Stomach (tissue), 9 donors: ENCODE results near the gene CNTNAP5. TPM values are rescaled to one million over a fixed set of nuclear protein-coding genes. Genes with fewer than 3 reads are reported as not detected.
A peak's percentile ranks its signal among the peaks of the same experiment; 100 is the strongest.

ENCODE experiments used
- DNase-seq, 2 donors: peaks; one replicate each; pipeline versions ENCODE4 v3.0.0 to v3.0.0-alpha.2; 2013 to 2019
- H3K27ac ChIP-seq, 5 donors: fragments of 200-600 bp in 4 of 5; sonication (generic) in 4 of 5; one replicate each; pipeline ENCODE4 v1.5.1; 2013 to 2019; ENCODE audit warnings: mild to moderate bottlenecking in 1 of 5, moderate library complexity in 1 of 5
- H3K27me3 ChIP-seq, 3 donors: fragments of 200-600 bp; sonication (generic); one replicate each; pipeline ENCODE4 v1.5.1; 2017 to 2019; ENCODE audit warnings: mixed run types in 1 of 3
- H3K36me3 ChIP-seq, 4 donors: fragments of 200-600 bp; sonication (generic); 1 replicate in 3 of 4; 2 replicates in 1 of 4; pipeline ENCODE4 v1.5.1; 2016 to 2019
- H3K4me1 ChIP-seq, 4 donors: fragments of 200-600 bp; sonication (generic); one replicate each; pipeline ENCODE4 v1.5.1; 2016 to 2019
- H3K4me3 ChIP-seq, 4 donors: fragments of 200-600 bp; sonication (generic) in 3 of 4; one replicate each; pipeline ENCODE4 v1.5.1; 2016 to 2019; ENCODE audit warnings: mild to moderate bottlenecking in 1 of 4
- H3K9me3 ChIP-seq, 4 donors: fragments of 200-600 bp; sonication (generic); one replicate each; pipeline ENCODE4 v1.5.1; 2016 to 2019
- EP300 ChIP-seq: sonication (generic); formaldehyde crosslinking; IDR thresholded peaks from one replicate; pipeline ENCODE4 v1.6.1; 2017; ENCODE audit warnings: antibody characterized with exemption
- POLR2A ChIP-seq, 4 donors: fragments of 450-650 bp; IDR thresholded peaks; one replicate each; pipeline ENCODE4 v1.6.1; 2016; ENCODE audit warnings: antibody characterized with exemption in 4 of 4, control low read depth in 2 of 4, mild to moderate bottlenecking in 1 of 4, moderate library complexity in 1 of 4
- POLR2AphosphoS5 ChIP-seq, 3 donors: sonication (generic); formaldehyde crosslinking; IDR thresholded peaks; one replicate each; pipeline ENCODE4 v1.6.1; 2016; ENCODE audit warnings: antibody characterized with exemption in 3 of 3
- WGBS, 5 donors: extraction: QIAGEN DNeasy Blood & Tissue Kit in 3 of 5; methylation state at CpG; one replicate each; pipeline versions ENCODE4 v1.1.5 to v1.1.7; 2013 to 2018; 5-methylcytosine and 5-hydroxymethylcytosine counted together
- intact Hi-C: fragments of 100-400 bp; cut with DNase I; formaldehyde crosslinking; loops from one replicate; pipeline ENCODE4 v1.15.1; 2023; ENCODE audit warnings: low total_unique reads
- polyA plus RNA-seq, 3 donors: library from polyadenylated mRNA; stranded (reverse); fragments of 200-250 nt; gene quantifications; one replicate each; pipeline ENCODE4 v1.2.3, GENCODE V29; 2013
- total RNA-seq, 5 donors: library from RNA; depleted of rRNA; stranded (reverse); fragments of >200 nt; gene quantifications; one replicate each; pipeline versions ENCODE4 v1.1.0 to v1.2.3, GENCODE V29; 2014 to 2016
- TF ChIP-seq, protein P1 (sequence below), 7 experiments: fragments of 450-650 bp in 4 of 7; fragments of 200-600 bp in 3 of 7; sonication (generic) in 3 of 7; IDR thresholded peaks; one replicate each; pipeline ENCODE4 v1.5.1; 2016 to 2019; ENCODE audit warnings: antibody characterized with exemption in 7 of 7, control low read depth in 2 of 7, mild to moderate bottlenecking in 1 of 7
- donor health status: healthy with polysubstance abuse.
- donor health status: Bipolar disorder and iron deficiency.
- donor health status: healthy.

CNTNAP5 gene
- total and polyA plus RNA-seq, 8 donors: 1.3 TPM; not detected in 7

DNA sequence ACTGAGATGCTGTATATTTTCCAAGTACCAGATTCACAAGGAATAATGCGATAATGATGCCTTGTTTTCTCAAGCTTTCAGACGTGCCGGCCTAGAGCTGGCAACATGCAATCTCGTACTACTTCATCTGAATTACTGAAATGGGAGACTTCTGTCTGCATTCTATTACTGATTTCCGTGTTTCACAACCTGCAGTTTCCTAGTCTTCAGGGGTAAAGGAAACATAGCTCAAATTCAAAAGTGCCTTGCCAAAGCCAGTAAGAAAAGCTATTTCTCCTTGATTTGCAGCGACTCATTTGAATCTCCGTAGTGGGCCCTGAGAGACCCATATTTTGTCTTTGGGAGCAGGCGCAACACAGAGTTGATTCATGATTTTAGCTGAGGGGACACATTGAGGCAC, 289.0 kb downstream of the CNTNAP5 start:
- 89 to 96% (median 96%) methylated on average over 8 of the region's 8 CpGs for WGBS, 5 donors
- no peak overlapping the region for H3K4me3 ChIP-seq
- intact Hi-C loops: no loop called here
- no peaks in the 10 kb centered on the region for H3K36me3 ChIP-seq
- H3K27me3 ChIP-seq: no peaks in the 10 kb centered on the region
- no peak for DNase-seq
- TF ChIP-seq POLR2AphosphoS5 (IDR thresholded peaks at IDR 0.05) (no peak), POLR2A (IDR thresholded peaks at IDR 0.05) (no peak), EP300 (no peak)
- TF ChIP-seq, protein P1, sequence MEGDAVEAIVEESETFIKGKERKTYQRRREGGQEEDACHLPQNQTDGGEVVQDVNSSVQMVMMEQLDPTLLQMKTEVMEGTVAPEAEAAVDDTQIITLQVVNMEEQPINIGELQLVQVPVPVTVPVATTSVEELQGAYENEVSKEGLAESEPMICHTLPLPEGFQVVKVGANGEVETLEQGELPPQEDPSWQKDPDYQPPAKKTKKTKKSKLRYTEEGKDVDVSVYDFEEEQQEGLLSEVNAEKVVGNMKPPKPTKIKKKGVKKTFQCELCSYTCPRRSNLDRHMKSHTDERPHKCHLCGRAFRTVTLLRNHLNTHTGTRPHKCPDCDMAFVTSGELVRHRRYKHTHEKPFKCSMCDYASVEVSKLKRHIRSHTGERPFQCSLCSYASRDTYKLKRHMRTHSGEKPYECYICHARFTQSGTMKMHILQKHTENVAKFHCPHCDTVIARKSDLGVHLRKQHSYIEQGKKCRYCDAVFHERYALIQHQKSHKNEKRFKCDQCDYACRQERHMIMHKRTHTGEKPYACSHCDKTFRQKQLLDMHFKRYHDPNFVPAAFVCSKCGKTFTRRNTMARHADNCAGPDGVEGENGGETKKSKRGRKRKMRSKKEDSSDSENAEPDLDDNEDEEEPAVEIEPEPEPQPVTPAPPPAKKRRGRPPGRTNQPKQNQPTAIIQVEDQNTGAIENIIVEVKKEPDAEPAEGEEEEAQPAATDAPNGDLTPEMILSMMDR (IDR thresholded peaks at IDR 0.05): no peak
- no peak overlapping the region for H3K27ac ChIP-seq
- no peaks in the 10 kb centered on the region for H3K4me1 ChIP-seq
- no peaks in the 10 kb centered on the region for H3K9me3 ChIP-seq

DNA sequence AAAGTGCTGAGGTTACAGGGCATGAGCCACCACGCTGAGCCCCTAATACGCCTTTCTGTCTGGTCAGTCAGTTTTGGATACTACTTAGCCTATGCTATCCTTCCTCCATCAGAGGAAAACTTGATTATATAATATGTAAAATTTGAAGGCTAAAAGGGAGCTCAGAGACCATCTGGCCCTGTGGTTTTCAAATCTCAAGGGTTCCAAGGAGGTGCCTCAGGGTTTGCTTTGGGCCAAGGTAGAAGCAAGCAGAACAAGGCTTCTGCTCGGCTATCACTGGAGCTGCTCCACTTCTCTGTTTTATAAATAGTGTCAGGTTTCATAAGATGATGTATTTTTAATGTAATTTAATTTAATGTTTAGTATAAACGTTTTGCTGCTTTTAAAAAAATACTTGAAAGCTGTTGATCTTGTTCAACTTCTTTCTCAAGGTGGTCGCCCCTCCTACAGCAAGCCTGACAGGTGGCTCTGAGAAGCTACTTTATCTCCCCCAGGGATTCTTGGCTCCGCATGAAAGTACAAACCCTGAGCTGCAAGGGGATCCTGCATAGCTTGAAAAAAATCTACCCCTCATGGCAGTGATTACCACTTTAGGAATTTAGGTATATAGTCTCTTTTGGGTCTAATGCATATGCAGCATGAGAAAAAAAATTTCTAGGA, 290.3 kb downstream of the CNTNAP5 start:
- DNase-seq: no peak
- Histone ChIP-seq H3K4me1 (no peaks in the 10 kb centered on the region), H3K9me3 (no peaks in the 10 kb centered on the region), H3K4me3 (no peak overlapping the region), H3K36me3 (no peaks in the 10 kb centered on the region), H3K27me3 (no peaks in the 10 kb centered on the region), H3K27ac (no peak overlapping the region)
- TF ChIP-seq POLR2A (IDR thresholded peaks at IDR 0.05) (no peak), POLR2AphosphoS5 (IDR thresholded peaks at IDR 0.05) (no peak), EP300 (no peak)
- TF ChIP-seq, protein P1 (IDR thresholded peaks at IDR 0.05): no peak
- 61 to 74% (median 72%) methylated on average over 6 of the region's 6 CpGs for WGBS, 5 donors
- intact Hi-C loops: no loop called here

DNA sequence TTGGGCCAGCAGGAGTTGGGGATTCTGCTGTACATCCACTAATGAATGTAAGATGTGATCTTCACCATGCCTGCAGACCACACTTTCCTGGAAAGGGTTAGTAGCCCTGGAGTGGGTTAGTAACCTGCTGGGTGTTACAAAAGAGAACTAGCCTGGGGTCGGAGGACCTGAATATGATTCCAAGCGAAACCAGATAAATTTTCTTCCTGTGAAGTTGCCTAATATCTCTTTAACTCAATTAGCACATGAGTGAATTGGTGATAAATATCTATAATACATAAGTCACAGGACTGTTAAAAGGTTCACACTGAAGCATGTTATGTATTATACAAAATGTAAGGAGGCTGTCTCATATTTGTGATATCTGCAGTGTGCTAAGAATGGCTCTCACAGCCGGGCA, 291.0 kb downstream of the CNTNAP5 start:
- H3K36me3 ChIP-seq: no peaks in the 10 kb centered on the region
- H3K27ac ChIP-seq: no peak overlapping the region
- intact Hi-C loops: no loop called here
- H3K4me3 ChIP-seq: no peak overlapping the region
- no peak for DNase-seq
- no peaks in the 10 kb centered on the region for H3K9me3 ChIP-seq
- WGBS, 5 donors: 85 to 95% (median 90%) methylated on average over 3 of the region's 3 CpGs
- TF ChIP-seq, protein P1 (IDR thresholded peaks at IDR 0.05): no peak
- TF ChIP-seq POLR2A (IDR thresholded peaks at IDR 0.05) (no peak), EP300 (no peak), POLR2AphosphoS5 (IDR thresholded peaks at IDR 0.05) (no peak)
- no peaks in the 10 kb centered on the region for H3K4me1 ChIP-seq
- no peaks in the 10 kb centered on the region for H3K27me3 ChIP-seq

DNA sequence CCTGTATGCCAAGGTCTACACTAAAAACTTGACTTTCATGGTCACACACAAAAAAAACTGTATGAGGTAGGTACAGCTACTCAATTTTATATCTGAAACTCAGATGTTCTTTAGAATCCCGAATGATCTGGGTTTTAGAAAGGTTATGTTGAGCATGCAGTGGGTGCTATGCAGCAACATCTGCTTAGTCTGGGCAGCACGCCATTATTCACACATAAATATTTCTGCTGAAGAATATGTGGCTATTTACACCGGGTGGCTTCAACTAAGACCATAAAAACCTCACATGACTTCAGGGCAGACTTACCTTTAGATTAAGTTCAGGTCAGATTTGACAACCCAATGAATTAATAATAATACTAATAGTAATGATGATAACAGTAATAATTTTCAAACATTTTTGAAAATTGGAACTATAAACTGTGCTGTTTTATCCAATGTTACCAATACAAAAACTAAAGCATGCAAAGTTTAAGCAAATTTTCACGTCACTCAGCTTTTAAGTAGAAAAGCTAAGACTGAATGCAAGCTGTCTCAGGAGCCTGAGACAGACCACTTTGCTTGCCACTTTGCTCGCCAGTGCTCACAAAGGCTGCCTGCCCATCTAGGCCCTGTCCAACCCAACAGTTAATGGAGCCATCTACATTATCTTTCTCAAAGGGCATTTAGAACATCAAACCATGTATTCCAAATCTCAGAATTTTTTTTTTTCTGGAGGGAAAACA, 292.0 kb downstream of the CNTNAP5 start:
- Histone ChIP-seq H3K4me1 (no peaks in the 10 kb centered on the region), H3K9me3 (no peaks in the 10 kb centered on the region), H3K36me3 (no peaks in the 10 kb centered on the region), H3K4me3 (no peak overlapping the region), H3K27me3 (no peaks in the 10 kb centered on the region), H3K27ac (no peak overlapping the region)
- DNase-seq: peak in 1 of 2 donors; percentile 58
- 60 to 77% (median 75%) methylated on average over 5 of the region's 5 CpGs for WGBS, 5 donors
- intact Hi-C loops: no loop called here
- TF ChIP-seq, protein P1 (IDR thresholded peaks at IDR 0.05): no peak
- TF ChIP-seq POLR2A (IDR thresholded peaks at IDR 0.05) (no peak), POLR2AphosphoS5 (IDR thresholded peaks at IDR 0.05) (no peak), EP300 (no peak)
